T-helper 2 cell treated with Interferon-gamma antibody and Interleukin-4, amounts not matched to agents 5 μg/mL and 100 μg/mL, for 36 hours (primary cell): ENCODE data around the gene MZT2A.
"Not testable (repeated sequence)": the region's sequence is repeated elsewhere in the genome, so short reads cannot be mapped to it uniquely, and the experiment has no call there.

ENCODE experiments used
- DNase-seq: peaks from one replicate; pipeline ENCODE4 v3.0.0; 2021; ENCODE audit warnings: low spot score
- H3K27ac Mint-ChIP-seq: one replicate; pipeline ENCODE4 v1.8.0; 2021; ENCODE audit warnings: mild to moderate bottlenecking, mixed read lengths
- H3K27me3 Mint-ChIP-seq: one replicate; pipeline ENCODE4 v1.8.0; 2021; ENCODE audit warnings: low read depth, mixed read lengths
- H3K36me3 Mint-ChIP-seq: one replicate; pipeline ENCODE4 v1.8.0; 2021; ENCODE audit warnings: low read depth, mixed read lengths
- H3K4me1 Mint-ChIP-seq: one replicate; pipeline ENCODE4 v1.8.0; 2021; ENCODE audit warnings: low read depth, mixed read lengths
- H3K4me3 Mint-ChIP-seq: one replicate; pipeline ENCODE4 v1.8.0; 2022; ENCODE audit warnings: mild to moderate bottlenecking, moderate library complexity, mixed read lengths
- H3K9me3 Mint-ChIP-seq: one replicate; pipeline ENCODE4 v1.8.0; 2021; ENCODE audit warnings: mixed read lengths

The MZT2A gene

DNA sequence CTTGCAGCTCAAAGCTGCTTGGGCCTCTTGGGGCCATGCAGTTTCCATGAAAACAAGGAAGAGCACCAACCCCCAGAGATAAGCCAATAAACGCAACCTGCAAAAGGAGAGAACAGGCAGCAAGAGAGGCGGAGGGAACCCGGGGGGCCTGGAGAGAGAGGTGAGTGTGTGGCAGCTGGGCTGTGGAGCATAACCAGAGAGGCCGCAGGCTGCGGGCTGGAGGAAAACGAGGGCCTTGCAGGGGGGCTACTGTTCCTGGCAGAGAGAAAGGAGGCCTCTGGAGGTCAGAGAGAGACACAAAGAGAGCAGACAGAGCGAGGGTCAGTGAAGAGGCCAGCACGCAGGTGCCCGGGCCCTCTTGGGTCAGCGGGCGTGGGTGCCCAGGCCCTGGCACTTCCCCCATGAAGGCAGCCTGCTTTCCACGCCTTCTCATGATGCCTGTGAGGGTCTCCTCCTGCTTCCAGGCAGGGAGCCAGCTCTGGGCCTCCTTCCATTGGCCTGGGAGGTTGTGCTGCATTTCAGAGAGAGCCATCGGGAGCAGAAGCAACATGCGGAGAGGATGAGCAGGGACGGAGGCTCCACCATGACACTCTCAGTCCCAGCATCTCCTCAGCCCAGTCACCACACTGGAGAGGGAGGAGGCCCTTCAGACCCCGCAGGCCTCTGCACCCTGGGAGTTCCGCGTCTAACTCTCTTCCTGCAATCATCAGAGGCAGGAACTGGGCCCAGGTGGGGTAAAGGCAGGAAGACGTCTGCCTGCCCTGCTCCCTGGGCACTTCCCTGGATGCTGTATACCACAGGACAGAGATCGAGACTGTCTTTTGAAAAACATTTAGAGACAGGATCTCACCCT, 1.4 kb downstream of the MZT2A start:
- DNase-seq: peak; percentile 17
- Mint-ChIP-seq H3K27ac (peak overlapping the region; percentile 91), H3K4me1 (peaks cover 21% of the 10 kb centered on the region), H3K4me3 (peak overlapping the region; percentile 92), H3K36me3 (peaks cover 22% of the 10 kb centered on the region)
- not testable (repeated sequence) for H3K9me3 Mint-ChIP-seq, H3K27me3 Mint-ChIP-seq

DNA sequence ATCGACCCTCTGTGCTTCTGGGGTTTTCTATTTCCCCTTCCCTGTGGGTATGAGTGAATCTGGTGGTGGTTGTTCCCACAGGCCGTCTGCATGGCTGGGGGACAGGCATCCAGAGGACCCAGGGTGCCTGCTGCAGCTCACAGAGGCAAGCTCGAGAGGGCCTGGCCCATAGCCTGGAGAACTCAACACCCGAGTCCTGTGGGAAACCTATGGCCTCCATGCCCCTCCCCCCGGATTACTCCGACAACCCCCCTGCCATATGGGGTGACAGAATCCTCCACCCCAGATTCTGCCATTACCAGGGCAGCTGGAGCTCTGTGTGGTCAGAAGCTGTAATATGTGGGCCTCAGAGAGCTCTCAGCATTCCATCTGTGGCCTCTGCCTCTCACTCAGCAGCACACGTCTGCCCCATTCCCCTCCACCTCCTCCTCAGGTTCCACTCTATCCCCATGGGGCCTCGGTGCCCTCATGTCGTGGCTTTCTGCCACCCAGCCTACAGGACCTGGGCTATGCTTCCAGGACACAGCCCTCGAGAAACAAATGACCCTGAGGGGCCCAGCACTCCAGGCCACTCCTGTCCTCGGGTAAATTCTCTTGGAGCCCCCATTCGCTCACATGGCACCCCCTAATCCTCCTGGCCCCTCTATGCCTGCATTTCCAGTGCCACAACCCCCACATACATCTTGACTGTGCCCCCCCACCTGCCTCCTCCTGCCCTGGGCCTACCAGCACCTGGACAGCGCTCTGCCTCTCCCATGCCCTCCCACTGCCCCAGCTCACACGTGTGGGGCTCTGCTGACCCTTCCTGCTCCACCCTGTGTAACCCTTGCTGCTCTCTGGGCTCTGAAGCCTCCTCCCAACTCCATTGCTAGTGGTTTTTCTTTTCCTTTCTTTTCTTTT, 3.6 kb downstream of the MZT2A start:
- Mint-ChIP-seq H3K4me3 (no peak overlapping the region), H3K36me3 (peaks cover 21% of the 10 kb centered on the region), H3K27ac (peak overlapping the region; percentile 34), H3K9me3 (no peaks in the 10 kb centered on the region), H3K4me1 (peaks cover 12% of the 10 kb centered on the region), H3K27me3 (no peaks in the 10 kb centered on the region)
- no peak for DNase-seq

DNA sequence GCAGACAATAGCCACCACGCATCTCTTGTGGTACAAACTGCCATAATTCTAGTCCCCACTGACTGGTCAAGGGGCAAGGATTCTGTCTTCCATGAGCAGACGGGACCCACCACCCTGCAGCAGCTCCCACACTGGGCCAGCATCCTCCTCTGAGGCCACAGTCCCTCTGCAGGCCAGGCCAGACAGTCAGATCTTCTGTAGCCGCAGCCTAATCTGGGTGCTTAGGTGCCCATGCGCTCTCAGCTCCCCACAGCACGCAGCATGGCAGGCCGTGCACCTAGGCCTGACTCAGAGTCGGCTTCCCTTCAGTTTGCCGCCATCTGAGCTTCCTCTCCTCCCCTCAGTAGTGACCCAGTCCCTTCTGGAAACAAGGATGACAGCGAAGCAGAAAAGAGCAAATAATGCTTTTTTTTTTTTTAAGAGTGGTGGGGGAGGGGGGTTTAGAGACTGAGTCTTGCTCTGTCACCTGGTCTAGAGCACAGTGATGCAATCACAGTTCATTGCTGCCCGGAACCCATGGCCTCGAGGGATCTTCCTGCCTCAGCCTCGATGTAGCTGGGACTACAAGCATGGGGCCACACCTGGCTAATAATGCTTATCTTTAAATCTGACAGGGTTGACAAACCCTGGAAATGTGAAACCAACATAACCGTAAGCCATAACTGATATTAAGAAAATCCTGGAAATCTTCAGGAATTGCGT, 5.8 kb downstream of the MZT2A start:
- Mint-ChIP-seq H3K36me3 (peaks cover 25% of the 10 kb centered on the region), H3K4me1 (peaks cover 16% of the 10 kb centered on the region)
- not testable (repeated sequence) for H3K27me3 Mint-ChIP-seq, H3K4me3 Mint-ChIP-seq, H3K27ac Mint-ChIP-seq, DNase-seq, H3K9me3 Mint-ChIP-seq

DNA sequence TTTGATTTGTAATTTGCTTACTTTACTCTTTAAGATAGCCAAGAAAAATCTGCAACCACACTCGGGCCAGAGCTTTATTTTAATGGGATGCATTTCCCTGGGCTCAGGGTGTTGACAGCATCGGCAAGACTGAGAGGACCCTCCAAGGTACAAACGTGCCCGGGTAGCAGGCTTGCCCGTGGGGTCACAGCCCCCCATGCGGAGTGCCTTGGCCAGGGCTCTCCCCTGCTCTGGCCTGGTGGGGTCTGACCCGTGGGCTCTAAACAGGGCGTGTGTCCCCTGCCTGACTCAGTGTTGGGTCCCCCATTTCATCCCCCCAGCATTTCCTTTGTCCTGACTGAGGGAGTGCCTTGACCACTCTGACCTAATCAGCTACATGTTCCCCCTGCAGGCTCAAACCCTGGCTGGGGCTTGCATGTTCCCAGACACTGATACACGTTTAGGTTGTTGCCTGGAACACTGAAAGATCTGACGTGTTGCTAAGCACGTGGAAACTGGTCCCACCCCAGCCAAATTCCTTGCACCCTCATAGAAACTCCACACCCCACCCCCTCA, 7.2 kb downstream of the MZT2A start:
- not testable (repeated sequence) for H3K4me3 Mint-ChIP-seq, H3K27me3 Mint-ChIP-seq, DNase-seq, H3K27ac Mint-ChIP-seq, H3K4me1 Mint-ChIP-seq, H3K9me3 Mint-ChIP-seq
- peaks cover 16% of the 10 kb centered on the region for H3K36me3 Mint-ChIP-seq

DNA sequence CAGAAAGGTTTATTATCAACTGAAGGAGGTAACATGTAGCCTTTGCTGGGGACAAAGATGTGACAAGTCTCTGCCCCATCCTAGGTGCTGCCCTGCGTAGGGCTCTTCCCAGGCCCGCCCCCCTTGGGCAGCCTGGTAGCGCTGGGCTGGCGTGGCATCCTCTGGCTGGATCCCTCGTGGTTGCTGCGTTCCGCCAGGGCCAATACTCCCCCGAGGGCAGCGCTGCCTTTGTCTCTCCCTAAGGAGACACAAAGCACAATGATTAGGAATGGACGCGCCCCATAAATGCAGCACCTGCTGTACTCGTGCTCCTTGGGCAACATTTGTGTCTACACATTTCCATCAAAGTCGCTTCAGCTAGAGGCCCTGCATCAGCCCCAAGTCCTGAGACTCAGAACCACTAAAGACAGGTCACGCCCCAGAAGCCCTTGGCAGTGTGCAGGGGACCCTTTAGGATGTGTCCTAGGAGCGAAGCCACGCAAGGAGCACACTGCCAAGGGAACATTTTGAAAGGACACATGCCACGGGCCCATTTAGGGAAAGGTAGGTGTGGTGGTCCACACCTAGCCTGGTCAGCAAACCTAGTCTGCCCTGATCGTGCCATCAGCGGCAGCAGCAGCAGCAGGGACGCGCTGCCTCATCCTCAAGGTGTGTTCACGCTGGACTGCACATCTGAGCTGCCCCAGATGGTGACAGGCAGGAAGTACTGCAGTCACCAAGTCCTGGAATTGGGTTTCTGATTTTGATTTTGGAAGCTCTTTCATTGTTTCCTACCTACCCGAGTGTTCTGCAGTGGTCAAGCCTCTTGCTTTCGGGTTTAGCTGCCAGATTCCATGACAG, 8.0 kb downstream of the MZT2A start:
- DNase-seq, H3K4me1 Mint-ChIP-seq, H3K27me3 Mint-ChIP-seq, H3K9me3 Mint-ChIP-seq, H3K27ac Mint-ChIP-seq, H3K4me3 Mint-ChIP-seq: not testable (repeated sequence)
- peaks cover 16% of the 10 kb centered on the region for H3K36me3 Mint-ChIP-seq

DNA sequence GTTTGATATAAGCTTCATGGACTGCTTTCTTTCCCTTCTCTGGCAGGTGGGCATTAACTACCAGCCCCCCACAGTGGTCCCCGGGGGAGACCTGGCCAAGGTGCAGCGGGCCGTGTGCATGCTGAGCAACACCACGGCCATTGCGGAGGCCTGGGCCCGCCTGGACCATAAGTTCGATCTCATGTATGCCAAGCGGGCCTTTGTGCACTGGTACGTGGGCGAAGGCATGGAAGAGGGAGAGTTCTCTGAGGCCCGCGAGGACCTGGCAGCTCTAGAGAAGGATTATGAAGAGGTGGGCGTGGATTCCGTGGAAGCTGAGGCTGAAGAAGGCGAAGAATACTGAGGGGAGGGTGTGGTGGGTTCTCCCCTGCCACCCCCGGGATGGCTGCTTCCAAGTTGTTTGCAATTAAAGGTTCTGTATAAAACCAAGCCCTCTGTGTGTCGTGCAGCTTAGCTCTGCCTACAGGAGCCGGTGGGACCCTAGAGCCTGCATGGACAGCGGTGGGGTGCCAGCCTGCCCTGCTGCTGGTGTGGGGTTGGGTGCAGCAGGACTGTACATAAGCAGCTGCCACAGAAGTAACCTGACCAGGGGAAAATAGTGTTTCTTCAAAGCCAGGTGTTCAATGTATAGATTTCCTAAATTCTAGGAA, 9.6 kb downstream of the MZT2A start:
- DNase-seq, H3K4me1 Mint-ChIP-seq, H3K27ac Mint-ChIP-seq, H3K4me3 Mint-ChIP-seq, H3K27me3 Mint-ChIP-seq, H3K9me3 Mint-ChIP-seq: not testable (repeated sequence)
- peaks cover 10% of the 10 kb centered on the region for H3K36me3 Mint-ChIP-seq

DNA sequence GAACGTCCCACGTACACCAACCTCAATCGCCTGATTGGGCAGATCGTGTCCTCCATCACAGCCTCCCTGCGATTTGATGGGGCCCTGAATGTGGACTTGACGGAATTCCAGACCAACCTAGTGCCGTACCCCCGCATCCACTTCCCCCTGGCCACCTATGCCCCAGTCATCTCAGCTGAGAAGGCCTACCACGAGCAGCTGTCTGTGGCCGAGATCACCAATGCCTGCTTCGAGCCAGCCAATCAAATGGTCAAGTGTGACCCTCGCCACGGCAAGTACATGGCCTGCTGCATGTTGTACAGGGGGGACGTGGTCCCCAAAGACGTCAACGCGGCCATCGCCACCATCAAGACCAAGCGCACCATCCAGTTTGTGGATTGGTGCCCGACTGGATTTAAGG, 11.8 kb downstream of the MZT2A start:
- not testable (repeated sequence) for H3K9me3 Mint-ChIP-seq, H3K27ac Mint-ChIP-seq, DNase-seq, H3K4me1 Mint-ChIP-seq, H3K4me3 Mint-ChIP-seq, H3K27me3 Mint-ChIP-seq
- H3K36me3 Mint-ChIP-seq: peaks cover 12% of the 10 kb centered on the region

DNA sequence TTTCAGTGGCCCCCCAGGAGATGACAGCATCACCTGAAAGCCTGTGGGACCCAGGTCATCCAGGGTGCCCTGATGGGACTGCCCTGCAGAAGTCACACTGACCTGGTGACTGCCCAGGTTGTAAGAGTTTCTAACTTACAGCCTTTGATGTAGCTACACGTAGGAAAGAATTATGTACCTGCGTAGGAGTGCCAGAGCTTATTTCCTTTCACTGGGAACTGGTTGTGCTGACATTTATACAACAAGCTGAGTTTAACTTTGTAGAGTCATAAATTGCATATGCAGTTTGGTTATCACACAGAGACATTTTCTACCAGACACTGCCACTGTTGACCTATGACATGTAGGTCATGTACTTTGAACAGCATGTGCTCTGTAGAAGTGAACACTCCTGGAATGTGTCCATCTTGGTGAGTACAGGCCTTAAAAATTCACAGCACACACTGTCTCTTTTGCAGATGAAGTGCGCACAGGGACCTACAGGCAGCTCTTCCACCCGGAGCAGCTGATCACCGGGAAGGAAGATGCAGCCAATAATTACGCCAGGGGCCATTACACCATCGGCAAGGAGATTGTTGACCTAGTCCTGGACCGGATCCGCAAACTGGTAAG, 13.2 kb downstream of the MZT2A start:
- not testable (repeated sequence) for H3K4me3 Mint-ChIP-seq, H3K27ac Mint-ChIP-seq, H3K27me3 Mint-ChIP-seq, DNase-seq, H3K4me1 Mint-ChIP-seq, H3K9me3 Mint-ChIP-seq
- peaks cover 12% of the 10 kb centered on the region for H3K36me3 Mint-ChIP-seq

DNA sequence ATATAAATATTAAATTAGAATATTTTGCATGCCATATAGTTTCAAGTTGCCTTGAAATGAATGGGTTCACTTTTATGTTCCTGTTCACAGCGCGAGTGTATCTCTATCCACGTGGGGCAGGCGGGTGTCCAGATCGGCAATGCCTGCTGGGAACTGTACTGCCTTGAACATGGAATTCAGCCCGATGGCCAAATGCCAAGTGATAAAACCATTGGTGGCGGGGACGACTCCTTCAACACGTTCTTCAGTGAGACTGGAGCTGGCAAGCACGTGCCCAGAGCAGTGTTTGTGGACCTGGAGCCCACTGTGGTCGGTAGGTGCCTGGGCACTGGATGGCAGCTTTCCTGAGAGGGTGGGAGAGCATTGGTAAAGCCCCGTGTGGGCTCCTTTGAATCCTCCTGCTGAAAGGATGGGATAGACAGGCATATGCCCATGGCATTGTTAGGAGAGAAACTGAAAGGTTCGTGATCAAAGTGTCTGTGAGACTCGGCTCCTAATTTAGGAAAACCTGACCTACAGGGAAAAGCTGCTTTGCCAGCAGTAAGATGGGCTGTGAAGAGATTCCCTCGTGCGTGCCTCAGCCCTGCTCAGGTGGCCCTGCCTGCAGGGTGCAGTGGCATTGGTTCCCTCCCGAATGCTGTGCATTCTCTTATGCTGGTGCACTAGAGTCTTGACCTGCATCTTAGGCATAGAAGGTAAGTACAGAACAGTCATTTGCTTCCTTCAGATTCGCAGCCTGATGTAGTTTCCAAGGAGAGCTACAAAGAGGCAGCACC, 13.9 kb downstream of the MZT2A start:
- H3K9me3 Mint-ChIP-seq, DNase-seq, H3K4me1 Mint-ChIP-seq, H3K27ac Mint-ChIP-seq, H3K27me3 Mint-ChIP-seq, H3K4me3 Mint-ChIP-seq: not testable (repeated sequence)
- H3K36me3 Mint-ChIP-seq: peaks cover 10% of the 10 kb centered on the region

DNA sequence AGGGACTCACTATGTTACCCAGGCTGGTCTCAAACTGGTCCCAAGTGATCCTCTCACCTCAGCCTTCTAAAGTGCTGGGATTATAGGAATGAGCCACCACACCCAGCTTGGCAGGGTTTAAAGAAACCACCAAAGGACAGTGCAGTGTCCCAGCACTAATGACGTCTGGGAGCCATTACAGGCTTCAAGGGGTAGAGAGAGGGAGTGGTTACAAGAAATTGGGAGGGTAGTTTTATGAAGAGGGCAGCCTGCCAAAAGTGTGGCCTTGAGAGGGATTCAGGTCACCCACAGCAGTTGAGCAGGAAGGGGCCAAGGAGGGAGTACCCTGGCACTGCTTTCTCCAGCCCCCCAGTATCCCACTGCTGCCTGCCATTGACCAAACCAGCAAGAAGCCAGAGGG, 15.0 kb downstream of the MZT2A start:
- H3K4me1 Mint-ChIP-seq, H3K9me3 Mint-ChIP-seq, H3K27ac Mint-ChIP-seq, DNase-seq, H3K36me3 Mint-ChIP-seq, H3K27me3 Mint-ChIP-seq, H3K4me3 Mint-ChIP-seq: not testable (repeated sequence)

DNA sequence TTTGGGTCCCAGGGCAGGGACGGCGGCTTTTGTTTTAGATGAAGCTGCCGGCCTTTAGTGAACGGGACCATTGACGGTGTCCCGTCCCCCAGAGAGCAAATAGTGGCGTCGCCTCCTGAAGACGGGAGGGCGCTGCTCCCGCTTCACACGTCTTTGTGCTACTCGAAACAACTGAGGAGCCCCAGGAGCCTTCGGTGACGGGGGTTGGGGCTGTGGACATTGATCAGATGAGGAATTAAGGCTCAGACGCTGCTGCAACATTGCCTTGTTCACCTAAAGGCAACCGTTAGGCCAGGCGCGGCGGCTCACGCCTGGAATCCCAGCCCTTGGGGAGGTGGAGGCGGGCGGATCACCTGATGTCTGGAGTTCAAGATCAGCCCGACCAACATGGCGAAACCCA, 15.8 kb downstream of the MZT2A start:
- H3K36me3 Mint-ChIP-seq, H3K27ac Mint-ChIP-seq, DNase-seq, H3K9me3 Mint-ChIP-seq, H3K4me1 Mint-ChIP-seq, H3K4me3 Mint-ChIP-seq, H3K27me3 Mint-ChIP-seq: not testable (repeated sequence)

DNA sequence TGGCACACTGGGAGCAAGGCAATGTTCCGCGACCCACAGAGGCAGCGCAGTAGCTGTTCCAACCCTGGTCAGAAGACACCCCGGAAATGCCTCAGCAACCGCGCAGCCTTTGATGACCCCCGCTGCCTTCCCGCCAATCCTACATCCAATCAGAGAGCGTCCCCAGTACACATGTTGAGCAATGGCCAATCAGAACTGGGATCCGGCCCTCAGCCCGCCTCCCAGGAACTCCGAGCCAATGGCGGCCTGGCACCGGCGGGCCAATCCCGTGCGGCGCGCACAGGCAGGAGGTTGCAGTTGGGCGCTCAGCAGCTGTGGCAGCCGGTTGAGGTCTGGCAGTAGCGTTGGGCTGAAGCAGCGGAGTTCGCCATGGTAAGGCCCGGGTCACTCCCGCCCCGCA, 16.4 kb downstream of the MZT2A start, which contains the start of gene TUBA3D:
Gene TUBA3D (plus strand): TSS at position 289 of the 400 bp plus-strand sequence. CDS start 81 bp downstream, at position 370.
- H3K9me3 Mint-ChIP-seq: no peaks in the 10 kb centered on the region
- H3K36me3 Mint-ChIP-seq: peaks cover 2% of the 10 kb centered on the region
- no peak within 1 kb of the TSS for H3K4me3 Mint-ChIP-seq
- H3K4me1 Mint-ChIP-seq: no peaks in the 10 kb centered on the region
- no peak for DNase-seq
- H3K27ac Mint-ChIP-seq: no peak within 1 kb of the TSS
- no peaks in the 10 kb centered on the region for H3K27me3 Mint-ChIP-seq
